ENCODE data around the gene EPB41L4B.

GRCh38 chr9:109295221-109296130 lies 25.4 kb downstream of the EPB41L4B start:
- TF ChIP-seq CTCF (IDR thresholded peaks at IDR 0.05) (no peak), POLR2A (IDR thresholded peaks at IDR 0.05) (no peak), POLR2AphosphoS5 (IDR thresholded peaks at IDR 0.05) (no peak)

Data from breast epithelium (tissue), 3 donors.